GM10248 (cell line): ENCODE results near the gene CHTOP.
A peak's percentile ranks its signal among the peaks of the same experiment; 100 is the strongest.

Experiments used
- CTCF ChIA-PET: fragments of 300-600 bp; sonication (Branson Sonifier 250); formaldehyde crosslinking; extraction: SDS; loops from one replicate; lab custom pipeline; 2021; ENCODE audit warnings: antibody characterized with exemption; lab: Yijun Ruan, JAX
- POLR2A ChIA-PET: fragments of 350-650 bp; sonication (Branson Sonifier 250); formaldehyde crosslinking; extraction: SDS; loops from one replicate; lab custom pipeline; 2020; ENCODE audit warnings: antibody characterized with exemption; lab: Yijun Ruan, JAX
- DNase-seq: peaks from one replicate; pipeline ENCODE4 v3.0.0; 2012; ENCODE audit errors: extremely low spot score
- CTCF ChIP-seq: IDR thresholded peaks from 2 replicates; pipeline ENCODE4 v1.5.1; 2012; ENCODE audit warnings: mild to moderate bottlenecking, low read depth; ENCODE audit errors: extremely low read depth, missing control alignments, control extremely low read depth

CHTOP gene

GRCh38 chr1:153615406-153615805 is 18.5 kb upstream of the CHTOP start:
- no peak for TF ChIP-seq CTCF
- ChIA-PET CTCF (interaction anchor here (0.6 to 9.1 kb wide), 13 partner anchors 8 to 372 kb away, joined by 3 to 136 read pairs (median 5); partner anchors contain the start of genes S100A1, S100A13 and S100A4), POLR2A (no interaction called here)
- peak; percentile 15 for DNase-seq

- ChIA-PET POLR2A (no interaction called here), CTCF (interaction anchor here (0.6 to 9.1 kb wide), 13 partner anchors 8 to 106 kb away, joined by 3 to 136 read pairs (median 5); partner anchors contain the start of genes CHTOP, S100A1 and S100A13)
- no peak for TF ChIP-seq CTCF
- peak; percentile 47 for DNase-seq
Observed at GRCh38 chr1:153616144-153616916, 17.5 kb upstream of the CHTOP start, which contains the start of gene S100A14. Gene S100A14, minus strand, starts transcription at chr1:153616325. Its CDS starts 467 bp downstream, at chr1:153615858.

- ChIA-PET POLR2A (no interaction called here), CTCF (interaction anchor here (0.8 to 9.1 kb wide), 17 partner anchors 9 to 106 kb away, joined by 3 to 136 read pairs (median 6); partner anchors contain the start of genes CHTOP, S100A1 and S100A13)
- peak; percentile 7 for DNase-seq
- TF ChIP-seq CTCF = no peak
Observed at GRCh38 chr1:153616917-153617311, 17.0 kb upstream of the CHTOP start.

GRCh38 chr1:153617663-153618062 is 16.2 kb upstream of the CHTOP start:
- POLR2A ChIA-PET = no interaction called here
- peak; percentile 34 for DNase-seq
- peak; percentile 83 for TF ChIP-seq CTCF
- CTCF ChIA-PET = interaction anchor here (0.8 to 9.1 kb wide), 18 partner anchors 10 to 107 kb away, joined by 3 to 136 read pairs (median 6); partner anchors contain the start of genes S100A1 and S100A13

GRCh38 chr1:153619171-153619570 is 14.7 kb upstream of the CHTOP start:
- DNase-seq = no peak
- ChIA-PET CTCF (interaction anchor here (1.2 to 9.1 kb wide), 13 partner anchors 10 to 69 kb away, joined by 3 to 136 read pairs (median 6); partner anchors contain the start of genes S100A1 and S100A13), POLR2A (no interaction called here)
- TF ChIP-seq CTCF = no peak

GRCh38 chr1:153623101-153623500 is 10.8 kb upstream of the CHTOP start:
- CTCF ChIA-PET = interaction anchor here (1.3 to 6.0 kb wide), 5 partner anchors 8 to 112 kb away, joined by 3 to 26 read pairs (median 6); no protein-coding TSS in a partner anchor
- POLR2A ChIA-PET = interaction anchor here (0.6 to 0.9 kb wide), 2 partner anchors 10 to 48 kb away, joined by 3 to 7 read pairs; partner anchors contain the start of genes CHTOP and ILF2
- no peak for TF ChIP-seq CTCF
- no peak for DNase-seq
